Naive thymus-derived CD4-positive, alpha-beta T cell (primary cell): Measurements from ENCODE around the gene KLLN. TPM values are rescaled to one million over a fixed set of nuclear protein-coding genes. Genes with fewer than 3 reads are reported as not detected.
"Not testable (repeated sequence)": the region's sequence is repeated elsewhere in the genome, so short reads cannot be mapped to it uniquely, and the experiment has no call there.

Experiments
- ATAC-seq: fragments of 150-1000 bp; cut with Tn5 transposase; 2 replicates; pipeline ENCODE4 v1.10.0; 2021; ENCODE audit warnings: mild to moderate bottlenecking, moderate library complexity
- CTCF ChIA-PET: fragments of 350-600 bp; sonication (Branson Sonifier 250); formaldehyde crosslinking; loops from one replicate; lab custom pipeline; 2021; ENCODE audit warnings: antibody characterized with exemption; lab: Charles Lee
- POLR2A ChIA-PET: fragments of 350-600 bp; sonication (Branson Sonifier 250); formaldehyde crosslinking; loops from one replicate; lab custom pipeline; 2021; ENCODE audit warnings: antibody characterized with exemption, inconsistent platforms; lab: Charles Lee
- DNase-seq, 9 donors: peaks; one replicate each; pipeline versions ENCODE4 v3.0.0 to v3.0.0-alpha.2; 2020 to 2022; ENCODE audit warnings: mixed read lengths in 1 of 9
- H3K27ac ChIP-seq: one replicate; pipeline ENCODE4 v1.7.0; 2013; ENCODE audit warnings: mild to moderate bottlenecking, low read depth, low read length, moderate library complexity
- H3K27me3 ChIP-seq, 2 donors: one replicate each; pipeline ENCODE4 v1.7.0; 2013; ENCODE audit warnings: low read length in 2 of 2, mild to moderate bottlenecking in 2 of 2, moderate library complexity in 2 of 2; ENCODE audit not compliant: control insufficient read depth in 2 of 2, insufficient read depth in 2 of 2
- H3K36me3 ChIP-seq, 3 experiments: 1 replicate in 2 of 3; 2 replicates in 1 of 3; pipeline ENCODE4 v1.7.0; 2013; ENCODE audit warnings: low read length in 3 of 3, mild to moderate bottlenecking in 3 of 3, moderate library complexity in 1 of 3; ENCODE audit not compliant: insufficient read depth in 3 of 3, control insufficient read depth in 2 of 3
- H3K4me1 ChIP-seq, 2 donors: one replicate each; pipeline ENCODE4 v1.7.0; 2013; ENCODE audit warnings: low read length in 2 of 2, mild to moderate bottlenecking in 2 of 2, moderate library complexity in 1 of 2; ENCODE audit not compliant: control insufficient read depth in 2 of 2, insufficient read depth in 2 of 2
- H3K4me3 ChIP-seq: 2 replicates; pipeline ENCODE4 v1.7.0; 2013; ENCODE audit warnings: mild to moderate bottlenecking, low read length
- H3K9me3 ChIP-seq, 3 experiments: 1 replicate in 2 of 3; 2 replicates in 1 of 3; pipeline ENCODE4 v1.7.0; 2013; ENCODE audit warnings: low read length in 3 of 3; ENCODE audit not compliant: control insufficient read depth in 2 of 3
- H3K27ac Mint-ChIP-seq, 9 donors: one replicate each; pipeline ENCODE4 v1.8.0; 2020 to 2022; ENCODE audit warnings: mixed read lengths in 9 of 9, mild to moderate bottlenecking in 8 of 9, moderate library complexity in 5 of 9, inconsistent platforms in 2 of 9
- H3K27me3 Mint-ChIP-seq, 5 donors: one replicate each; pipeline ENCODE4 v1.8.0; 2021 to 2022; ENCODE audit warnings: mixed read lengths in 5 of 5, mild to moderate bottlenecking in 1 of 5
- H3K36me3 Mint-ChIP-seq, 5 donors: one replicate each; pipeline ENCODE4 v1.8.0; 2020 to 2022; ENCODE audit warnings: mixed read lengths in 5 of 5, mild to moderate bottlenecking in 3 of 5, inconsistent platforms in 1 of 5
- H3K4me1 Mint-ChIP-seq, 7 donors: one replicate each; pipeline ENCODE4 v1.8.0; 2020 to 2022; ENCODE audit warnings: mixed read lengths in 7 of 7, mild to moderate bottlenecking in 3 of 7, inconsistent platforms in 1 of 7
- H3K4me3 Mint-ChIP-seq, 10 donors: one replicate each; pipeline ENCODE4 v1.8.0; 2020 to 2022; ENCODE audit warnings: mild to moderate bottlenecking in 10 of 10, mixed read lengths in 10 of 10, moderate library complexity in 6 of 10, inconsistent platforms in 2 of 10
- H3K9me3 Mint-ChIP-seq, 11 donors: one replicate each; pipeline ENCODE4 v1.8.0; 2020 to 2022; ENCODE audit warnings: mixed read lengths in 11 of 11, mild to moderate bottlenecking in 4 of 11, inconsistent platforms in 1 of 11, moderate library complexity in 1 of 11
- intact Hi-C, 2 donors: fragments of 100-400 bp; cut with micrococcal nuclease; formaldehyde crosslinking; loops; one replicate each; pipeline ENCODE4 v1.15.1; 2023
- polyA plus RNA-seq, 2 donors: library from polyadenylated mRNA; unstranded; fragments of 300-500 nt; fragmentation: Illumina TruSeq; gene quantifications; one replicate each; pipeline ENCODE4 v1.2.3, GENCODE V29; 2021
- total RNA-seq, 6 experiments: library from RNA in 5 of 6; stranded (reverse) in 5 of 6; gene quantifications; 1 replicate in 5 of 6; 2 replicates in 1 of 6; pipeline ENCODE4 v1.2.3 and lab custom pipeline; 2021 to 2026

Gene KLLN, protein sequence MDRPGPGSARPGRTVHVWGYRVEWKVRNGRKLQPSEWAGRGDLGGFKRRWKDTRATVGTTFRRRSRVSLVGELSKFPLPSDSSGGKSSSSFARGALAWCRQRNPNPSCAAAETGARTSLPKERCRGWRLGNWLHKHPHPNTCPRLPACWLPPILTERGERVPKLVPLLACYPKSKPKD
- total RNA-seq (1 to 10 TPM in 2 of 5 experiments, under 1 TPM in 3; 0.32 to 1.6 (median 0.85) TPM), polyA plus RNA-seq (under 1 TPM in 1 of 2 donors, not detected in 1; 0.25 TPM), total RNA-seq (lab: John Stamatoyannopoulos, UW) (3.0 reads per million, percentile 16 among the genes with 10 or more reads in this experiment)

DNA sequence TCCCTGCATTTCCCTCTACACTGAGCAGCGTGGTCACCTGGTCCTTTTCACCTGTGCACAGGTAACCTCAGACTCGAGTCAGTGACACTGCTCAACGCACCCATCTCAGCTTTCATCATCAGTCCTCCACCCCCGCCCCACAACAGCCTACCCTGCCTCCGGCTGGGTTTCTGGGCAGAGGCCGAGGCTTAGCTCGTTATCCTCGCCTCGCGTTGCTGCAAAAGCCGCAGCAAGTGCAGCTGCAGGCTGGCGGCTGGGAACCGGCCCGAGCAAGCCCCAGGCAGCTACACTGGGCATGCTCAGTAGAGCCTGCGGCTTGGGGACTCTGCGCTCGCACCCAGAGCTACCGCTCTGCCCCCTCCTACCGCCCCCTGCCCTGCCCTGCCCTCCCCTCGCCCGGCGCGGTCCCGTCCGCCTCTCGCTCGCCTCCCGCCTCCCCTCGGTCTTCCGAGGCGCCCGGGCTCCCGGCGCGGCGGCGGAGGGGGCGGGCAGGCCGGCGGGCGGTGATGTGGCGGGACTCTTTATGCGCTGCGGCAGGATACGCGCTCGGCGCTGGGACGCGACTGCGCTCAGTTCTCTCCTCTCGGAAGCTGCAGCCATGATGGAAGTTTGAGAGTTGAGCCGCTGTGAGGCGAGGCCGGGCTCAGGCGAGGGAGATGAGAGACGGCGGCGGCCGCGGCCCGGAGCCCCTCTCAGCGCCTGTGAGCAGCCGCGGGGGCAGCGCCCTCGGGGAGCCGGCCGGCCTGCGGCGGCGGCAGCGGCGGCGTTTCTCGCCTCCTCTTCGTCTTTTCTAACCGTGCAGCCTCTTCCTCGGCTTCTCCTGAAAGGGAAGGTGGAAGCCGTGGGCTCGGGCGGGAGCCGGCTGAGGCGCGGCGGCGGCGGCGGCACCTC, at the start of gene KLLN, which contains the start of gene PTEN:
Gene KLLN (minus strand): TSS at position 481 of the 891 bp plus-strand sequence. CDS start 1,046 bp downstream, outside the sequence.
Gene PTEN (plus strand): TSS at position 573 of the 891 bp plus-strand sequence. CDS start 845 bp downstream, outside the sequence.
- H3K9me3 Mint-ChIP-seq = peaks cover 0 to 10% (median 0%) of the 10 kb centered on the region in 11 donors
- peak within 1 kb of the TSS; percentile 94 to 100 (median 96) for H3K4me3 Mint-ChIP-seq
- DNase-seq = peak; percentile 75 to 87 (median 84)
- Histone ChIP-seq H3K4me1 (peaks cover 8 to 16% of the 10 kb centered on the region in 2 donors), H3K27ac (peak within 1 kb of the TSS; percentile 75), H3K4me3 (peak within 1 kb of the TSS; percentile 90), H3K27me3 (no peaks in the 10 kb centered on the region), H3K9me3 (no peaks in the 10 kb centered on the region), H3K36me3 (peaks cover 0 to 10% (median 0%) of the 10 kb centered on the region in 3 experiments)
- H3K4me1 Mint-ChIP-seq = peaks cover 25 to 45% (median 36%) of the 10 kb centered on the region in 7 donors
- H3K27me3 Mint-ChIP-seq = no peaks in the 10 kb centered on the region
- ChIA-PET POLR2A (interaction anchor here (0.5 to 6.5 kb wide), 36 partner anchors 8 to 1780 kb away, joined by 3 to 104 read pairs (median 4); partner anchors contain the start of genes ATAD1 and RNLS), CTCF (interaction anchor here (0.5 to 8.4 kb wide), 8 partner anchors 11 to 618 kb away, joined by 3 to 108 read pairs (median 4); partner anchors contain the start of gene ATAD1)
- peak within 1 kb of the TSS; percentile 91 to 99 (median 97) for H3K27ac Mint-ChIP-seq
- intact Hi-C loops = loop anchor here (2.0 to 10.0 kb wide), 20 partner anchors 50 to 1552 kb away; partner anchors contain the start of genes FAS (in 2 of the 2), GLUD1 (in 2 of the 2), SHLD2 (in 2 of the 2) and IFIT1 (in 1 of the 2)
- peak; percentile 60 for ATAC-seq
- H3K36me3 Mint-ChIP-seq = peaks cover 0 to 17% (median 4%) of the 10 kb centered on the region in 5 donors

DNA sequence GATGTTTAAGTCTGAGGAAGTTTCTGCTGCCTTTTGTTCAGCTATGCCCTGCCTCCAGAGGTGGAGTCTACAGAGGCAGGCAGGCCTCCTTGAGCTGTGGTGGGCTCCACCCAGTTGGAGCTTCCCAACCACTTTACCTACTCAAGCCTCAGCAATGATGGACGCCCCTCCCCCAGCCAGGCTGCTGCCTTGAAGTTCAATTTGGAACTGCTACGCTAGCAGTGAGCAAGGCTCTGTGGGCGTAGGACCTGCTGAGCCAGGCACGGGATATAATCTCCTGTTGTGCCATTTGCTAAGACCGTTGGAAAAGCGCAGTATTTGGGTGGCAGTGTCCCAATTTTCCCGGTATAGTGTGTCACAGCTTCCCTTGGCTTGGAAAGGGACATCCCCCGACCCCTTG, 40.1 kb upstream of the KLLN start:
- H3K27me3 ChIP-seq, DNase-seq, H3K27me3 Mint-ChIP-seq, H3K27ac ChIP-seq, H3K4me1 ChIP-seq, H3K4me3 ChIP-seq, H3K4me3 Mint-ChIP-seq, intact Hi-C loops, H3K27ac Mint-ChIP-seq, ATAC-seq: not testable (repeated sequence)
- ChIA-PET POLR2A (interaction anchor here (1.8 kb wide), 1 partner anchor 9 kb away, joined by 4 read pairs; no protein-coding TSS in a partner anchor), CTCF (interaction anchor here (0.6 kb wide), 1 partner anchor 26 kb away, joined by 6 read pairs; no protein-coding TSS in a partner anchor)
- peaks cover 0 to 12% (median 0%) of the 10 kb centered on the region in 3 experiments for H3K9me3 ChIP-seq
- peaks cover 7 to 63% (median 31%) of the 10 kb centered on the region in 11 donors for H3K9me3 Mint-ChIP-seq
- peaks cover 27 to 82% (median 73%) of the 10 kb centered on the region in 7 donors for H3K4me1 Mint-ChIP-seq
- peaks cover 37 to 90% (median 80%) of the 10 kb centered on the region in 5 donors for H3K36me3 Mint-ChIP-seq
- peaks cover 0 to 14% (median 6%) of the 10 kb centered on the region in 3 experiments for H3K36me3 ChIP-seq

- H3K27me3 ChIP-seq, POLR2A ChIA-PET, H3K27ac ChIP-seq, H3K4me3 Mint-ChIP-seq, ATAC-seq, H3K27me3 Mint-ChIP-seq, CTCF ChIA-PET, DNase-seq, H3K9me3 ChIP-seq, H3K4me3 ChIP-seq, H3K36me3 ChIP-seq, H3K4me1 ChIP-seq, intact Hi-C loops: not testable (repeated sequence)
- H3K9me3 Mint-ChIP-seq = peaks cover 7 to 54% (median 25%) of the 10 kb centered on the region in 11 donors
- H3K4me1 Mint-ChIP-seq = peaks cover 21 to 78% (median 70%) of the 10 kb centered on the region in 7 donors
- H3K27ac Mint-ChIP-seq = peak overlapping the region in 1 of 9 donors; percentile 34
- H3K36me3 Mint-ChIP-seq = peaks cover 25 to 89% (median 71%) of the 10 kb centered on the region in 5 donors
Observed at GRCh38 chr10:87897957-87898356, 34.6 kb upstream of the KLLN start.

DNA sequence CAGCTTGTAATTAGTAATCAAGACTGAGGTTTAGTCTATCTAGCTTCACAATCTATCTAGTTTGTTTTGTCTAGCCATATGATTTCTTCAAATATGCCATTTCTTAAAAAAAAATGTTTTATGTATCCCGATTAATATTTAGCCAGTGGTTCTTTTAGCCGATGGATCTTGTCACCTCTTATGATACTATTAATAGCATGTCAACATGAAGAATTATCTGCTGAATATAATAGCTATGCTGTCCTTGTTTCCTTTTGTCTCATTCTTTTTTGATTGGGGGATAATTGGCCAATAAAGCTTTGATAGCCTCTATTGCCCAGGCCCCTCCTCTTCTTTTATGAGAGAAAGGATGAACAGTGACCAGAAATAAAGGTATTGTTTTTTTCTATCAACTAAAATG, 32.9 kb upstream of the KLLN start:
- peak overlapping the region in 2 of 9 donors; percentile 13 to 41 for H3K27ac Mint-ChIP-seq
- H3K9me3 ChIP-seq = peaks cover 0 to 4% (median 0%) of the 10 kb centered on the region in 3 experiments
- H3K4me1 ChIP-seq = peaks cover 0 to 4% of the 10 kb centered on the region in 2 donors
- no peaks in the 10 kb centered on the region for H3K27me3 ChIP-seq
- peaks cover 0 to 37% (median 15%) of the 10 kb centered on the region in 11 donors for H3K9me3 Mint-ChIP-seq
- no peak overlapping the region for H3K27ac ChIP-seq
- peaks cover 0 to 8% (median 0%) of the 10 kb centered on the region in 3 experiments for H3K36me3 ChIP-seq
- H3K4me3 Mint-ChIP-seq = peak overlapping the region in 1 of 10 donors; percentile 13
- H3K4me1 Mint-ChIP-seq = peaks cover 18 to 80% (median 73%) of the 10 kb centered on the region in 7 donors
- ChIA-PET POLR2A (interaction anchor here (1.1 kb wide), 1 partner anchor 16 kb away, joined by 4 read pairs; no protein-coding TSS in a partner anchor), CTCF (interaction anchor here (0.6 to 1.2 kb wide), 2 partner anchors 46 to 492 kb away, joined by 3 to 7 read pairs; no protein-coding TSS in a partner anchor)
- ATAC-seq (no peak), DNase-seq (no peak)
- peaks cover 15 to 83% (median 63%) of the 10 kb centered on the region in 5 donors for H3K36me3 Mint-ChIP-seq
- no peak overlapping the region for H3K4me3 ChIP-seq
- intact Hi-C loops = no loop called here
- no peaks in the 10 kb centered on the region for H3K27me3 Mint-ChIP-seq

DNA sequence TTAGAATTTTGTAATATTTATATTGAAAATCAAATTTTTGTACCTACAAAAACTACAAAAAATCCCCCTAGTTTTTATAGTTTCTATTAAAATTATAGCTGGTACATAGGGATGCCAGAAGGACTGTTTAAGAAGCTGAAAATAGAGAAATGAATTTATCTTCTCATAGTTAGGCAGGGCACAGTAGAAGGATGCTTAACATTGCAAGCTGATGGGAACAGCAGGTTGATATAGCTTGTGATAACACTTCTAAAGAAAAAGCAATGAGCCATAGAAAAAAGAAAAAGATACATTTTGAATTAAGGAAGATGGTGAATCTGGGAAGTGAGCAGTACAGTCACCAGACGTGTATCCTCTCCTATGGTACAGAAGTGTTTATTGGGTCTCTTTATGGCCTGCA, 32.1 kb upstream of the KLLN start:
- Histone ChIP-seq H3K4me3 (no peak overlapping the region), H3K27me3 (no peaks in the 10 kb centered on the region), H3K4me1 (peaks cover 0 to 4% of the 10 kb centered on the region in 2 donors), H3K9me3 (peaks cover 0 to 4% (median 0%) of the 10 kb centered on the region in 3 experiments), H3K36me3 (peaks cover 0 to 8% (median 0%) of the 10 kb centered on the region in 3 experiments), H3K27ac (no peak overlapping the region)
- CTCF ChIA-PET = interaction anchor here (1.2 kb wide), 1 partner anchor 493 kb away, joined by 3 read pairs; no protein-coding TSS in a partner anchor
- ATAC-seq = no peak
- Mint-ChIP-seq H3K9me3 (peaks cover 0 to 29% (median 12%) of the 10 kb centered on the region in 11 donors), H3K27me3 (no peaks in the 10 kb centered on the region), H3K4me3 (peak overlapping the region in 2 of 10 donors; percentile 23 to 40), H3K4me1 (peaks cover 16 to 77% (median 71%) of the 10 kb centered on the region in 7 donors), H3K36me3 (peaks cover 8 to 79% (median 56%) of the 10 kb centered on the region in 5 donors), H3K27ac (peak overlapping the region in 6 of 9 donors; percentile 6 to 73 (median 58))
- no peak for DNase-seq
- intact Hi-C loops = no loop called here
- POLR2A ChIA-PET = interaction anchor here (0.6 to 1.1 kb wide), 2 partner anchors 16 to 28 kb away, joined by 3 to 4 read pairs; no protein-coding TSS in a partner anchor
